Measurements from ENCODE around the gene SRGAP1.
A peak's percentile ranks its signal among the peaks of the same experiment; 100 is the strongest.

DNA sequence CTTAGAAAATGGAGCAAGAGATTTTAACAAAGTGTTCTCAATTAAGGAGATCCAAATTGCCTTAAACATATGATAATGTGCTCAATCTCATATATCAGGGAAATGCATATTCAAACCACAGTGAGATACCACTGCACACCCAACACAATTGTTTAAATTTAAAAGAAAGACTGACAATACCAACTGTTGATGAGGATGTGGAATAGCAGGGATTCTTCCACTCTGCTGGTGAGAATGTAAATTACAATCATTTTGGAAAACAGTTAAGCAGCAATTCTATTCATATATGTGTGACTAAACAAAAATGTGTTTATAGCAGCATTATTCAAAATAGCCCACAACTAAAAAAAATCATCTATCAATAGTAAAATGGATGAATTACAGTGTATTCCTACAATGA lies 233.4 kb downstream of the SRGAP1 start:
- TF ChIP-seq, protein P1, sequence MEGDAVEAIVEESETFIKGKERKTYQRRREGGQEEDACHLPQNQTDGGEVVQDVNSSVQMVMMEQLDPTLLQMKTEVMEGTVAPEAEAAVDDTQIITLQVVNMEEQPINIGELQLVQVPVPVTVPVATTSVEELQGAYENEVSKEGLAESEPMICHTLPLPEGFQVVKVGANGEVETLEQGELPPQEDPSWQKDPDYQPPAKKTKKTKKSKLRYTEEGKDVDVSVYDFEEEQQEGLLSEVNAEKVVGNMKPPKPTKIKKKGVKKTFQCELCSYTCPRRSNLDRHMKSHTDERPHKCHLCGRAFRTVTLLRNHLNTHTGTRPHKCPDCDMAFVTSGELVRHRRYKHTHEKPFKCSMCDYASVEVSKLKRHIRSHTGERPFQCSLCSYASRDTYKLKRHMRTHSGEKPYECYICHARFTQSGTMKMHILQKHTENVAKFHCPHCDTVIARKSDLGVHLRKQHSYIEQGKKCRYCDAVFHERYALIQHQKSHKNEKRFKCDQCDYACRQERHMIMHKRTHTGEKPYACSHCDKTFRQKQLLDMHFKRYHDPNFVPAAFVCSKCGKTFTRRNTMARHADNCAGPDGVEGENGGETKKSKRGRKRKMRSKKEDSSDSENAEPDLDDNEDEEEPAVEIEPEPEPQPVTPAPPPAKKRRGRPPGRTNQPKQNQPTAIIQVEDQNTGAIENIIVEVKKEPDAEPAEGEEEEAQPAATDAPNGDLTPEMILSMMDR (optimal IDR thresholded peaks at IDR 0.05 in 1 of 3, IDR thresholded peaks at IDR 0.05 in 1 of 3, conservative IDR thresholded peaks at IDR 0.05 in 1 of 3; ENCODE audit: extremely low read depth in 1 of 3, insufficient read depth in 2 of 3, low read length in 3 of 3): peak in 2 of 3 experiments; percentile 17 to 31
- no peak for TF ChIP-seq EZH2 (IDR thresholded peaks at IDR 0.05; ENCODE audit: low read length)
